Activated T-helper 1 cell treated with Interleukin-2 at 50 U/mL for 16 hours (primary cell): ENCODE results near the gene CCNL2.
"Not testable (repeated sequence)": the region's sequence is repeated elsewhere in the genome, so short reads cannot be mapped to it uniquely, and the experiment has no call there.

Experiments
- DNase-seq: peaks from one replicate; pipeline ENCODE4 v3.0.0-alpha.2; 2020; ENCODE audit warnings: low read depth

The CCNL2 gene

GRCh38 chr1:1419813-1420653 is 20.9 kb upstream of the CCNL2 start:
- DNase-seq = no peak

- DNase-seq = no peak
Observed at GRCh38 chr1:1419363-1419812, 20.3 kb upstream of the CCNL2 start.

GRCh38 chr1:1418464-1419362 is 19.6 kb upstream of the CCNL2 start:
- DNase-seq = no peak

GRCh38 chr1:1417825-1418463 is 18.8 kb upstream of the CCNL2 start:
- not testable (repeated sequence) for DNase-seq

- not testable (repeated sequence) for DNase-seq
Observed at GRCh38 chr1:1417396-1417795, 18.3 kb upstream of the CCNL2 start.

GRCh38 chr1:1415751-1416150 is 16.6 kb upstream of the CCNL2 start:
- no peak for DNase-seq

GRCh38 chr1:1412311-1412902 is 13.3 kb upstream of the CCNL2 start:
- DNase-seq = not testable (repeated sequence)

GRCh38 chr1:1411626-1412025 is 12.5 kb upstream of the CCNL2 start:
- DNase-seq = no peak

- not testable (repeated sequence) for DNase-seq
Observed at GRCh38 chr1:1410238-1410637, 11.1 kb upstream of the CCNL2 start.

- DNase-seq = no peak
Observed at GRCh38 chr1:1407636-1408318, 8.6 kb upstream of the CCNL2 start.

- DNase-seq = peak; percentile 95
Observed at GRCh38 chr1:1406821-1407635, 7.9 kb upstream of the CCNL2 start, which contains the start of gene MRPL20. MRPL20 (minus strand) TSS chr1:1407293; CDS start chr1:1407217, 76 bp downstream.

- no peak for DNase-seq
Observed at GRCh38 chr1:1406101-1406820, 7.1 kb upstream of the CCNL2 start.

- no peak for DNase-seq
Observed at GRCh38 chr1:1403653-1404052, 4.5 kb upstream of the CCNL2 start.

- DNase-seq = not testable (repeated sequence)
Observed at GRCh38 chr1:1402901-1403392, 3.8 kb upstream of the CCNL2 start.

GRCh38 chr1:1402072-1402900 is 3.2 kb upstream of the CCNL2 start:
- DNase-seq = no peak

- DNase-seq = no peak
Observed at GRCh38 chr1:1401457-1402010, 2.4 kb upstream of the CCNL2 start.

GRCh38 chr1:1400576-1401456 is 1.7 kb upstream of the CCNL2 start:
- no peak for DNase-seq
